HEK293 (cell line): ENCODE measurements around the gene PSMD8.

ENCODE experiments used
- CTCF ChIA-PET: fragments of 350-600 bp; formaldehyde crosslinking; extraction: SDS; loops from one replicate; lab custom pipeline; 2021; ENCODE audit warnings: antibody characterized with exemption; lab: Yijun Ruan, JAX
- POLR2A ChIA-PET: fragments of 300-600 bp; formaldehyde crosslinking; extraction: SDS; loops from one replicate; lab custom pipeline; 2020; ENCODE audit warnings: antibody characterized with exemption, inconsistent platforms; lab: Yijun Ruan, JAX
- H3K27ac ChIP-seq: fragments of 200-500 bp; sonication (Bioruptor generic); 2 replicates; pipeline ENCODE4 v1.5.1; 2014; ENCODE audit warnings: low read depth, low read length, control low read depth, inconsistent platforms; ENCODE audit errors: extremely low read depth
- H3K36me3 ChIP-seq, 2 experiments: fragments of 200-500 bp in 1 of 2; sonication (Bioruptor generic) in 1 of 2; 1 replicate in 1 of 2; 2 replicates in 1 of 2; pipeline ENCODE4 v1.5.1; 2014 to 2017; ENCODE audit warnings: inconsistent platforms in 2 of 2, low read length in 2 of 2; ENCODE audit not compliant: control insufficient read depth in 2 of 2, insufficient read depth in 1 of 2
- H3K4me1 ChIP-seq: fragments of 200-500 bp; sonication (Bioruptor generic); 2 replicates; pipeline ENCODE4 v1.5.1; 2014; ENCODE audit warnings: mild to moderate bottlenecking, low read length, inconsistent platforms; ENCODE audit not compliant: control insufficient read depth, insufficient read depth
- H3K4me3 ChIP-seq: 2 replicates; pipeline ENCODE4 v1.5.1; 2011; ENCODE audit warnings: low read depth, mild to moderate bottlenecking, control low read depth, low read length, moderate library complexity
- H3K9me3 ChIP-seq: fragments of 200-500 bp; sonication (Bioruptor generic); 2 replicates; pipeline ENCODE4 v1.5.1; 2014; ENCODE audit warnings: low read depth, low read length, inconsistent platforms; ENCODE audit not compliant: control insufficient read depth, insufficient read depth
- BCL11A ChIP-seq: fragments of 450-650 bp; formaldehyde crosslinking; IDR thresholded peaks from 2 replicates; pipeline ENCODE4 v1.5.1; 2016; ENCODE audit warnings: low read depth, missing biosample characterization, missing genetic modification characterization
- BCL11B ChIP-seq: fragments of 450-650 bp; formaldehyde crosslinking; IDR thresholded peaks from 2 replicates; pipeline ENCODE4 v1.5.1; 2016; ENCODE audit warnings: low read depth, missing biosample characterization, missing genetic modification characterization
- CTCF ChIP-seq: fragments of 450-650 bp; formaldehyde crosslinking; IDR thresholded peaks from 2 replicates; pipeline ENCODE4 v1.5.1; 2016; ENCODE audit warnings: missing biosample characterization, missing genetic modification characterization
- EGR2 ChIP-seq: fragments of 450-650 bp; formaldehyde crosslinking; IDR thresholded peaks from 2 replicates; pipeline ENCODE4 v1.5.1; 2016; ENCODE audit warnings: low read depth, missing biosample characterization, missing genetic modification characterization
- FEZF1 ChIP-seq: fragments of 450-650 bp; formaldehyde crosslinking; IDR thresholded peaks from 2 replicates; pipeline ENCODE4 v1.5.1; 2016; ENCODE audit warnings: missing biosample characterization, missing genetic modification characterization
- GLIS2 ChIP-seq: fragments of 450-650 bp; formaldehyde crosslinking; IDR thresholded peaks from 2 replicates; pipeline ENCODE4 v1.5.1; 2016; ENCODE audit warnings: missing biosample characterization, missing genetic modification characterization
- MZF1 ChIP-seq: fragments of 450-650 bp; formaldehyde crosslinking; IDR thresholded peaks from 2 replicates; pipeline ENCODE4 v1.5.1; 2017; ENCODE audit warnings: missing biosample characterization, missing genetic modification characterization, borderline replicate concordance
- REPIN1 ChIP-seq: fragments of 450-650 bp; formaldehyde crosslinking; IDR thresholded peaks from 2 replicates; pipeline ENCODE4 v1.5.1; 2017; ENCODE audit warnings: missing biosample characterization, missing genetic modification characterization, low read depth
- TSHZ1 ChIP-seq: fragments of 450-650 bp; formaldehyde crosslinking; IDR thresholded peaks from 2 replicates; pipeline ENCODE4 v1.5.1; 2016; ENCODE audit warnings: missing biosample characterization, missing genetic modification characterization, borderline replicate concordance
- WT1 ChIP-seq: fragments of 450-650 bp; formaldehyde crosslinking; IDR thresholded peaks from 2 replicates; pipeline ENCODE4 v1.5.1; 2016; ENCODE audit warnings: missing biosample characterization, missing genetic modification characterization
- ZBTB20 ChIP-seq: fragments of 450-650 bp; formaldehyde crosslinking; IDR thresholded peaks from 2 replicates; pipeline ENCODE4 v1.5.1; 2016; ENCODE audit warnings: missing biosample characterization, missing genetic modification characterization
- ZFHX2 ChIP-seq: fragments of 450-650 bp; formaldehyde crosslinking; conservative IDR thresholded peaks from 2 replicates; pipeline ENCODE4 v1.5.1; 2016; ENCODE audit warnings: missing biosample characterization, missing genetic modification characterization
- ZNF121 ChIP-seq: fragments of 450-650 bp; formaldehyde crosslinking; IDR thresholded peaks from 2 replicates; pipeline ENCODE4 v1.5.1; 2016; ENCODE audit warnings: missing biosample characterization, missing genetic modification characterization
- ZNF138 ChIP-seq: fragments of 450-650 bp; formaldehyde crosslinking; IDR thresholded peaks from 2 replicates; pipeline ENCODE4 v1.5.1; 2016; ENCODE audit warnings: missing biosample characterization, missing genetic modification characterization, borderline replicate concordance
- ZNF140 ChIP-seq: fragments of 450-650 bp; formaldehyde crosslinking; IDR thresholded peaks from 2 replicates; pipeline ENCODE4 v1.5.1; 2016; ENCODE audit warnings: missing biosample characterization, missing genetic modification characterization
- ZNF16 ChIP-seq: fragments of 450-650 bp; formaldehyde crosslinking; IDR thresholded peaks from 2 replicates; pipeline ENCODE4 v1.5.1; 2016; ENCODE audit warnings: low read depth, missing biosample characterization, missing genetic modification characterization
- ZNF18 ChIP-seq: fragments of 450-650 bp; formaldehyde crosslinking; IDR thresholded peaks from 2 replicates; pipeline ENCODE4 v1.5.1; 2016; ENCODE audit warnings: missing biosample characterization, missing genetic modification characterization
- ZNF324 ChIP-seq: fragments of 450-650 bp; formaldehyde crosslinking; IDR thresholded peaks from 2 replicates; pipeline ENCODE4 v1.5.1; 2016; ENCODE audit warnings: missing biosample characterization, missing genetic modification characterization
- ZNF626 ChIP-seq: fragments of 450-650 bp; sonication (Bioruptor Pico); formaldehyde crosslinking; IDR thresholded peaks from 2 replicates; pipeline ENCODE4 v1.5.1; 2018; ENCODE audit warnings: missing biosample characterization, missing genetic modification characterization, inconsistent platforms
- ZNF664 ChIP-seq: fragments of 450-650 bp; formaldehyde crosslinking; IDR thresholded peaks from 2 replicates; pipeline ENCODE4 v1.5.1; 2016; ENCODE audit warnings: missing biosample characterization, missing genetic modification characterization
- ZNF707 ChIP-seq: fragments of 450-650 bp; formaldehyde crosslinking; IDR thresholded peaks from 2 replicates; pipeline ENCODE4 v1.5.1; 2016; ENCODE audit warnings: missing biosample characterization, missing genetic modification characterization
- ZNF776 ChIP-seq: fragments of 450-650 bp; formaldehyde crosslinking; IDR thresholded peaks from 2 replicates; pipeline ENCODE4 v1.5.0; 2017; ENCODE audit warnings: missing biosample characterization, missing genetic modification characterization, borderline replicate concordance
- ZSCAN16 ChIP-seq: fragments of 450-650 bp; formaldehyde crosslinking; IDR thresholded peaks from 2 replicates; pipeline ENCODE4 v1.5.1; 2016; ENCODE audit warnings: missing biosample characterization, missing genetic modification characterization

PSMD8 gene

GRCh38 chr19:38384209-38385027 is 10.0 kb downstream of the PSMD8 start (continued):
- TF ChIP-seq CTCF (tag by site-specific recombination) (peak; percentile 58), WT1 (tag by site-specific recombination) (no peak), FEZF1 (tag by site-specific recombination) (no peak), ZNF626 (no peak), TSHZ1 (no peak), GLIS2 (tag by site-specific recombination) (peak; percentile 60)

GRCh38 chr19:38385057-38385803 is 10.9 kb downstream of the PSMD8 start:
- Histone ChIP-seq H3K4me1 (peaks cover 19% of the 10 kb centered on the region), H3K36me3 (peaks cover 41 to 59% of the 10 kb centered on the region in 2 experiments), H3K9me3 (no peaks in the 10 kb centered on the region), H3K27ac (no peak overlapping the region), H3K4me3 (no peak overlapping the region)
- ChIA-PET POLR2A (interaction anchor here (0.6 to 3.8 kb wide), 6 partner anchors 10 to 250 kb away, joined by 3 to 36 read pairs (median 4); partner anchors contain the start of genes FAM98C and PSMD8), CTCF (interaction anchor here (1.1 to 2.4 kb wide), 4 partner anchors 10 to 142 kb away, joined by 3 to 14 read pairs (median 4); partner anchors contain the start of genes FAM98C and PSMD8)
- TF ChIP-seq MZF1 (tag by site-specific recombination) (no peak), BCL11A (tag by site-specific recombination) (peak; percentile 81), ZSCAN16 (tag by site-specific recombination) (no peak), BCL11B (0 out of 2 replicates have a peak, but pooled peaks have one; percentile 38), ZNF18 (tag by site-specific recombination) (no peak)

- Histone ChIP-seq H3K4me3 (no peak overlapping the region), H3K4me1 (peaks cover 19% of the 10 kb centered on the region), H3K9me3 (no peaks in the 10 kb centered on the region), H3K27ac (no peak overlapping the region), H3K36me3 (peaks cover 35 to 53% of the 10 kb centered on the region in 2 experiments)
- ChIA-PET POLR2A (interaction anchor here (0.7 to 3.8 kb wide), 4 partner anchors 11 to 249 kb away, joined by 3 to 36 read pairs (median 3); partner anchors contain the start of gene PSMD8), CTCF (interaction anchor here (1.4 kb wide), 1 partner anchor 17 kb away, joined by 4 read pairs; the partner anchor contains the start of gene FAM98C)
- TF ChIP-seq ZSCAN16 (tag by site-specific recombination) (no peak), ZFHX2 (tag by site-specific recombination) (peak; percentile 89), ZNF16 (tag by site-specific recombination) (no peak), ZNF121 (no peak), ZNF776 (tag by site-specific recombination) (no peak), ZNF138 (tag by site-specific recombination) (no peak), FEZF1 (tag by site-specific recombination) (no peak), ZNF140 (no peak), EGR2 (tag by site-specific recombination) (peak; percentile 87), ZNF664 (tag by site-specific recombination) (no peak), ZBTB20 (tag by site-specific recombination) (no peak), ZNF324 (tag by site-specific recombination) (no peak), BCL11A (tag by site-specific recombination) (no peak), REPIN1 (tag by site-specific recombination) (no peak), ZNF707 (tag by site-specific recombination) (no peak)
Measured at GRCh38 chr19:38385804-38386257, 11.5 kb downstream of the PSMD8 start.
